Endothelial cell of umbilical vein (primary cell): ENCODE measurements around the gene IQSEC3. TPM values are rescaled to one million over a fixed set of nuclear protein-coding genes. Genes with fewer than 3 reads are reported as not detected.

Source experiments
- BruUV-seq: library from RNA; stranded (reverse); fragments of 400-500 nt; replicated peaks from 2 replicates; lab custom pipeline; 2021; lab: Mats Ljungman, UMichigan
- CTCF ChIA-PET: fragments of 300-600, 350-600 bp; sonication (Branson Sonifier 250); formaldehyde crosslinking; loops from one replicate; lab custom pipeline; 2021; ENCODE audit warnings: antibody characterized with exemption, inconsistent platforms; lab: Charles Lee
- POLR2A ChIA-PET: fragments of 300-600, 350-600 bp; sonication (Branson Sonifier 250); formaldehyde crosslinking; loops from one replicate; lab custom pipeline; 2021; ENCODE audit warnings: antibody characterized with exemption, inconsistent platforms; lab: Charles Lee
- DNase-seq: peaks from one replicate; pipeline ENCODE4 v3.0.0-alpha.2; 2011; ENCODE audit warnings: low read depth, low spot score
- FAIRE-seq: peaks from 2 replicates; lab custom pipeline; 2011; peaks lifted over from hg19 to GRCh38; lab: Jason Lieb, UNC
- H2AFZ ChIP-seq: 2 replicates; pipeline ENCODE4 v1.6.0; 2012; ENCODE audit warnings: low read depth, low read length, control low read depth, inconsistent platforms
- H3K27ac ChIP-seq: 2 replicates; pipeline ENCODE4 v1.5.1; 2011; ENCODE audit warnings: low read depth, mild to moderate bottlenecking, control low read depth, low read length, moderate library complexity; ENCODE audit not compliant: insufficient read depth
- H3K27me3 ChIP-seq, 2 experiments: 2 replicates each; pipeline versions ENCODE4 v1.6.0 to v1.6.1; 2011; ENCODE audit warnings: low read length in 2 of 2, mixed read lengths in 1 of 2; ENCODE audit not compliant: control insufficient read depth in 2 of 2, insufficient read depth in 2 of 2
- H3K36me3 ChIP-seq, 2 experiments: 2 replicates in 1 of 2; 3 replicates in 1 of 2; pipeline ENCODE4 v1.5.1; 2011; ENCODE audit warnings: low read length in 2 of 2, mild to moderate bottlenecking in 1 of 2, moderate library complexity in 1 of 2; ENCODE audit not compliant: control insufficient read depth in 2 of 2, insufficient read depth in 2 of 2; ENCODE audit errors: extremely low read depth in 1 of 2
- H3K4me1 ChIP-seq: 3 replicates; pipeline ENCODE4 v1.5.1; 2011; ENCODE audit warnings: mild to moderate bottlenecking, low read length; ENCODE audit not compliant: control insufficient read depth, insufficient read depth; ENCODE audit errors: extremely low read depth
- H3K4me2 ChIP-seq: 2 replicates; pipeline ENCODE4 v1.6.1; 2011; ENCODE audit warnings: low read length, control low read depth, mixed read lengths; ENCODE audit not compliant: insufficient read depth
- H3K4me3 ChIP-seq, 3 experiments: fragments of 200-600 bp in 1 of 3; sonication (generic), shearing (Covaris generic) in 1 of 3; replicated peaks in 1 of 3; 2 replicates each; pipeline ENCODE4 v1.5.1; 2011 to 2016; ENCODE audit warnings: control low read depth in 3 of 3, low read length in 3 of 3, mild to moderate bottlenecking in 2 of 3, inconsistent platforms in 1 of 3, low read depth in 1 of 3, moderate library complexity in 1 of 3; ENCODE audit not compliant: insufficient read depth in 1 of 3
- H3K79me2 ChIP-seq: 2 replicates; pipeline ENCODE4 v1.6.0; 2012; ENCODE audit warnings: low read length, inconsistent platforms; ENCODE audit not compliant: control insufficient read depth, insufficient read depth
- H3K9ac ChIP-seq: replicated peaks from 2 replicates; pipeline ENCODE3; 2011; ENCODE audit warnings: low read length, control low read depth; ENCODE audit not compliant: insufficient read depth; ENCODE audit errors: extremely low read depth
- H3K9me1 ChIP-seq: replicated peaks from 3 replicates; pipeline ENCODE4 v1.6.0; 2011; ENCODE audit warnings: mild to moderate bottlenecking, low read length; ENCODE audit not compliant: control insufficient read depth, insufficient read depth; ENCODE audit errors: extremely low read depth
- H3K9me3 ChIP-seq: replicated peaks from 2 replicates; pipeline ENCODE4 v1.5.1; 2012; ENCODE audit warnings: low read length, inconsistent platforms; ENCODE audit not compliant: control insufficient read depth, insufficient read depth
- H4K20me1 ChIP-seq: replicated peaks from 2 replicates; pipeline ENCODE3; 2011; ENCODE audit warnings: mild to moderate bottlenecking, low read length; ENCODE audit not compliant: control insufficient read depth, insufficient read depth; ENCODE audit errors: extremely low read depth
- EZH2 ChIP-seq: IDR thresholded peaks from 2 replicates; pipeline ENCODE4 v1.6.1; 2012; ENCODE audit warnings: borderline replicate concordance, low read depth, mild to moderate bottlenecking, moderate library complexity, low read length, inconsistent platforms; ENCODE audit not compliant: severe bottlenecking
- FOS ChIP-seq: IDR thresholded peaks from 2 replicates; pipeline ENCODE4 v1.6.1; 2011; ENCODE audit warnings: mild to moderate bottlenecking, low read length, moderate library complexity, borderline replicate concordance; ENCODE audit not compliant: insufficient read depth
- GATA2 ChIP-seq: IDR thresholded peaks from 2 replicates; pipeline ENCODE4 v1.7.0; 2011; ENCODE audit warnings: low read depth, mild to moderate bottlenecking, moderate library complexity, mixed read lengths, low read length; ENCODE audit not compliant: insufficient read length, insufficient read depth
- JUN ChIP-seq: IDR thresholded peaks from 2 replicates; pipeline ENCODE4 v1.6.1; 2011; ENCODE audit warnings: borderline replicate concordance, low read depth; ENCODE audit not compliant: insufficient read length, insufficient read depth
- MAX ChIP-seq: IDR thresholded peaks from 2 replicates; pipeline ENCODE4 v1.6.1; 2011; ENCODE audit not compliant: insufficient read depth, insufficient read length
- MYC ChIP-seq: IDR thresholded peaks from one replicate; pipeline ENCODE4 v1.6.1; 2011; ENCODE audit warnings: mild to moderate bottlenecking, low read depth, low read length
- POLR2A ChIP-seq: IDR thresholded peaks from 2 replicates; pipeline ENCODE4 v1.6.1; 2012; ENCODE audit warnings: low read depth, mild to moderate bottlenecking, control low read depth, low read length
- POLR2AphosphoS5 ChIP-seq: IDR thresholded peaks from 2 replicates; pipeline ENCODE4 v1.6.1; 2012; ENCODE audit warnings: low read depth, mild to moderate bottlenecking, control low read depth, low read length, moderate library complexity; ENCODE audit not compliant: insufficient read depth
- dilution Hi-C: fragments of 300-500 bp; cut with MboI; formaldehyde crosslinking; loops from one replicate; pipeline ENCODE4 v1.15.0; 2019; ENCODE audit warnings: low sequenced_read_pairs; ENCODE audit not compliant: extremely low pct_ligation_motif_present
- intact Hi-C: fragments of 100-400 bp; cut with micrococcal nuclease; formaldehyde crosslinking; loops from one replicate; pipeline ENCODE4 v1.10.0; 2022
- polyA plus RNA-seq, 4 experiments: library from polyadenylated mRNA; depleted of rRNA in 3 of 4; stranded (reverse) in 3 of 4; unstranded in 1 of 4; fragments of >200 nt; gene quantifications; 2 replicates each; pipeline versions ENCODE4 v1.2.1 to v1.2.3, GENCODE V29; 2011 to 2012; ENCODE audit warnings: missing spikeins in 1 of 4
- total RNA-seq: library from RNA; stranded (reverse); gene quantifications from 2 replicates; pipeline ENCODE4 v1.2.3, GENCODE V29; 2021
- TF ChIP-seq, protein P1 (sequence below), 2 donors: IDR thresholded peaks; 1 replicate in 1 of 2; 2 replicates in 1 of 2; pipeline ENCODE4 v1.5.1; 2011; ENCODE audit warnings: low read length in 2 of 2, mild to moderate bottlenecking in 2 of 2, moderate library complexity in 2 of 2, control low read depth in 1 of 2, inconsistent platforms in 1 of 2, low read depth in 1 of 2; ENCODE audit not compliant: insufficient read depth in 1 of 2; ENCODE audit errors: extremely low read depth in 1 of 2

Gene IQSEC3
- total and polyA plus RNA-seq, 2 donors (not counting 3 experiments of a cell fraction or from before 2014, with no cell fraction given): not detected

DNA sequence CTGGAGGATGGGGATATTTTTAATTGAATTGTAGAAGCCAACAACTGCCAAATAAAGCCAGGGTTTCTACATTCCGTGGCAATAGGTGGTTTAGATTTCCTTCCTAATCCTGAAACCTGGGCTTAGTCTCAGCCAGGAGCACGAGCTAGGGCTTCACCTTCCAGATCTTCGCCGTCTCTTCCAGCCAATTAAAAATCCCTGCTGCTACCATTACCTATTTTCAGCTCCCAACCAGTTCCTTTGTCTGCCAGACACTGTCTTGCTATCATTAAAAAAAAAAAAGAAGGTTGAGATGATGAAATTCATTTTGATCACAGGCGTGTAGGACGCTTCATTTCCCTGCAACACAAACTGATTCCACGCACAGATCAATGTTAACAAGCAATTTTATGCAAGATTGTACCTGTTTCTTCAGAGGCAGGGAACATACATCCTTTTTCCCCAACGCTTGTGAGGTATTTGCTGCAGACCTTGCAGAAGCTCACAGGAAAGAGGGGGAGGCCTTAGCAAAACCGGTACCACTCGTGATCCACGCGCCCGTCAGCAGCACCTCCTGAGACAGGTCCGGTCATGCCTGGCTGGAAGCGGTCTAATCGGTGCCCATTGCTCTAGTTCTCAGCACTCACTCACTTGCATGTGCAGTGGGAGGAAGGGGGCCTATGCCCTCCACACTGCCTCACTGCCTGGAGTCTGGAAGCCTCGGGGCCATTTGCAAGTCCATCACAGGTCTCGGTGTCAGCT lies 82.3 kb downstream of the IQSEC3 start:
- DNase-seq: no peak
- ChIA-PET CTCF (no interaction called here), POLR2A (no interaction called here)
- H3K9me3 ChIP-seq: no peaks in the 10 kb centered on the region
- FAIRE-seq: no peak
- no TSS peak for BruUV-seq
- H3K4me1 ChIP-seq: no peaks in the 10 kb centered on the region
- H3K36me3 ChIP-seq: no peaks in the 10 kb centered on the region
- no peak overlapping the region for H3K4me3 ChIP-seq
- H3K27ac ChIP-seq: no peak overlapping the region
- H4K20me1 ChIP-seq: no peaks in the 10 kb centered on the region
- intact Hi-C loops: no loop called here
- TF ChIP-seq JUN: no peak
- TF ChIP-seq, protein P1, sequence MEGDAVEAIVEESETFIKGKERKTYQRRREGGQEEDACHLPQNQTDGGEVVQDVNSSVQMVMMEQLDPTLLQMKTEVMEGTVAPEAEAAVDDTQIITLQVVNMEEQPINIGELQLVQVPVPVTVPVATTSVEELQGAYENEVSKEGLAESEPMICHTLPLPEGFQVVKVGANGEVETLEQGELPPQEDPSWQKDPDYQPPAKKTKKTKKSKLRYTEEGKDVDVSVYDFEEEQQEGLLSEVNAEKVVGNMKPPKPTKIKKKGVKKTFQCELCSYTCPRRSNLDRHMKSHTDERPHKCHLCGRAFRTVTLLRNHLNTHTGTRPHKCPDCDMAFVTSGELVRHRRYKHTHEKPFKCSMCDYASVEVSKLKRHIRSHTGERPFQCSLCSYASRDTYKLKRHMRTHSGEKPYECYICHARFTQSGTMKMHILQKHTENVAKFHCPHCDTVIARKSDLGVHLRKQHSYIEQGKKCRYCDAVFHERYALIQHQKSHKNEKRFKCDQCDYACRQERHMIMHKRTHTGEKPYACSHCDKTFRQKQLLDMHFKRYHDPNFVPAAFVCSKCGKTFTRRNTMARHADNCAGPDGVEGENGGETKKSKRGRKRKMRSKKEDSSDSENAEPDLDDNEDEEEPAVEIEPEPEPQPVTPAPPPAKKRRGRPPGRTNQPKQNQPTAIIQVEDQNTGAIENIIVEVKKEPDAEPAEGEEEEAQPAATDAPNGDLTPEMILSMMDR (IDR thresholded peaks at IDR 0.05; ENCODE audit: extremely low read depth in 1 of 2, insufficient read depth in 1 of 2, low read depth in 1 of 2, low read length in 2 of 2): no peak
- no peak for TF ChIP-seq POLR2AphosphoS5
- TF ChIP-seq POLR2A: no peak
- no peak for TF ChIP-seq MYC
- TF ChIP-seq MAX: no peak
- TF ChIP-seq FOS: no peak
- no peak for TF ChIP-seq GATA2
- no peak for TF ChIP-seq EZH2
- H2AFZ ChIP-seq: no peak overlapping the region
- H3K9ac ChIP-seq: no peak overlapping the region
- H3K27me3 ChIP-seq: no peaks in the 10 kb centered on the region
- no peak overlapping the region for H3K4me2 ChIP-seq
- no peaks in the 10 kb centered on the region for H3K9me1 ChIP-seq
- dilution Hi-C loops: no loop called here
- no peaks in the 10 kb centered on the region for H3K79me2 ChIP-seq
